ENCODE measurements around the gene VIP.

Gene VIP

GRCh38 chr6:152783217-152783878 is 32.8 kb downstream of the VIP start:
- DNase-seq: no peak

GRCh38 chr6:152794696-152795095 is 44.1 kb downstream of the VIP start:
- DNase-seq: no peak

- no peak for DNase-seq
Observed at GRCh38 chr6:152804150-152804549, 53.6 kb downstream of the VIP start.
